GM21717 (cell line): Measurements from ENCODE around the gene ZMYND10.

Source experiments
- ATAC-seq: cut with Tn5 transposase; IDR thresholded peaks from one replicate; pipeline ENCODE4 v1.9.1; 2021; ENCODE audit warnings: mild to moderate bottlenecking, moderate library complexity; ENCODE audit not compliant: unreplicated experiment

Gene ZMYND10

GRCh38 chr3:50371133-50371685 lies 25.7 kb upstream of the ZMYND10 start:
- no peak for ATAC-seq

DNA sequence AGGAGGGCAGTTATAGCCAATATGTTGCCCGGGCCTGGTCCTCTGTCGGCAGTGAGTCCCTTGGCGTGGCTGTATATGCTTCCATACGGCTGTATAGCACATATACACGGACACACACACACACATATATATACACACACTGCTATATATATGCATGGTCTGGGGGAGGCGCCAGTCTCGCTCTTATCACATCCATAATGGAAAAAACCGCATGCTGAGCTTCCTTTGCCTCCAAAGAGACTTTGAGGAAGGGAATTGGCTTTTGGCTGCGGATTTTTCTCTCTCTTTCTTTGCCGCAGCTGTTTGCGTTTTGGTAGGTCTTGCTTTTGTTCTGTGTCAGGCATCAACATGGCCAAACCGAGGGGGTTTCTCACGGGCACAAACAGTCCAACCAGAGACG lies 25.1 kb upstream of the ZMYND10 start:
- ATAC-seq = no peak

DNA sequence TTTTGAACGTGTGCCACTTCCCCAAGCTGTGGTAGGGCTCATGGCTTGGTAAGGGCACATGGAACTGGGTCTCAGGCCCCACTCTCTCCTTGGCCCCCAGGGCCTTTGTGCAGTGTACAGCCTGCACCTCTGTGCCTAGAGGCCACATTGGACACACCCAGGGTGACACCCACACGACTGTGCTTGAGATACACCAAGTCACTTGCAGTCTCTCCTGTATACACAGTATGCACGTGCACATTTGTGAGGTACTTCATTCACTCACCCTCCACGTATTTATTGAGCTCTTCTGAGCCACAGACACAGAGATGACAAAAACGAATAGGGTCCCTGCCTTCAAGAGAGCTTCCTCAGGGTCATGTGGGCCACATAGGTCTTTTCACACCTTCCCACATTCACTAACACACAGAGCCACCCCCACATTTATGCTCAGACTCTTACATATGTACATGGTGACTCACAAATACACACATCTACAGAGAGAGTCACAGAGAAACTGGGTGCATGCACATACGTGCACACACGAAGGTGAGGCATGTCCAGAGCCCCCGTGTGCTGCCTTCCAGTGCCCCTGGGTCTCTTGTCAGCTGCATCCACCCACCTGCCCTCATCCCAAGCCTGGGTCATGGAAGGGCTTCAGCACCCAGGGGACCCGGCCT lies 23.6 kb upstream of the ZMYND10 start:
- ATAC-seq = no peak

DNA sequence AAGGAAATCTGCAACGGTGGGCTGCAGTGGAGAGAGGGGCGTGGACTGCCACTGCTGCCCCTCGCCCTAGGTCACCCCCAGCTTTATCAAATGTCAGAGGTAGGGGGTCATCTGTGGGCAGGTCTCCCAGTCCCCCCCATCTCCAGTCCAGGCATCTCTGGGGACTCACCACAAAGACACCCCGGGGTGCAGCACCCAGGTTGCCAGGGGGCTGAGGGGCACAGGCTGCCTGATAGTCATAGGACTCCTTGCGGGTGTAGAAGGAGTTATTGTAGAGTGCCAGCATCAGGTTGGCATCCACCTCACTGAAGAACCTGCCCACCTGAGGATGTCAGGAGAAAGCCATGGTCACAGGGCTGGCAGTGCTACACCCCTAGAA lies 20.3 kb upstream of the ZMYND10 start:
- no peak for ATAC-seq

DNA sequence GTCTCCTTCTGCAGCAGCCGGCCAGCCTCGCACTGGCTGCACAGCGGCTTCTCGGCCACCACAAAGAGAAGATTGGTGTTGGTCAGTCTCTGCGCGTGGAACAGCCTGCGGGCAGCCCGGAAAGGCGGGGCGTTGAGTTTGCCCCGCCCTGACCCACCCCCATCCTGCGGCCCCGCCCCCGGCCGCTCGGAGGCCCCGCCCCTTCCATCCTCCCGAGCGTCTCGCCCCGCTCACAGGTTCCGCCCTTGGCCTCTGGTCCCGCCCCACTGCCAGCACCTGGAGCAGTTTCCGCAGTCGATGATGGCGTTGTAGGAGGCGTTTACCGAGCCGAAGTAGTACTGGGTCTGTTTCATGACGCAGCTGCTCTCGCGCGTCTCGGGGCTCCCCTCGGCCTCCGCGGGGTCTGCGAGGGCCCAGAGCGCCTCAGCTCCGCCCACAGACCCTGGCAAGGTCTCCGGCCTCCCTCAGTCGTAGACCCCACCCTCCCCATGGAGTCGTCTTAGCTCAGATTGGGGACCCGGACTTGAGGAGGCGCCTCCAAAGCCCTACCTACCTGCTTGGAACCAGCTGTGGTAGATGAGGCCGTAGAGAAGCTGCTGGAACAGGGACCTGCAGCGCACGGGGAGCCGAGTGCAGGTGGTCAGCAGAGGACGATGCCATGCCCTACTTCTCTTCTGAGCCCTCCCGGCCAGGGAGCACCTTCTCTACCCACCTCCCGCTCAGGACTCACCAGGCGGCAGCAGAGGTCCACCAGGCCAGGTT lies 19.7 kb upstream of the ZMYND10 start:
- ATAC-seq = peak; percentile 86

- no peak for ATAC-seq
Observed at GRCh38 chr3:50364573-50365079, 19.1 kb upstream of the ZMYND10 start.

DNA sequence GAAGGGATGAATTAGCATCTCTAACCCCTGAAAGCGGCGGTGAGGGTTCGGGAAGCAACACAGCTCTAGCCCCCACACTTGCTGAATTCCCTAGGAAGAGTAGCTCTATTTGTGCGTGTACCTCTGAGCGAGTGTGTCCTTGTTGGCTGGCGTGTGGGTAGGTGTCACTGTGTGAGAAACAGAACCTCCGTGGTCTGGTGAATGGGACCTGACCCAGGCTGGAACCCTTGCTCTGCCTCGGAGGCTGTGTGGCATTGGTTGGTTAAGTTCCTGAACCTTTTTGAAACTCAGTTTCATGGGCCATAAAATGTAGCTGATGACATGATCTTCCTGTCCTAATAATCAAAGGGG lies 14.2 kb upstream of the ZMYND10 start:
- peak; percentile 15 for ATAC-seq

- ATAC-seq = peak; percentile 94
Observed at GRCh38 chr3:50358911-50359759, 13.6 kb upstream of the ZMYND10 start, which contains the start of gene TMEM115. TSS of gene TMEM115 (minus strand) at chr3:50359521. CDS start at chr3:50359063, 458 bp downstream.

DNA sequence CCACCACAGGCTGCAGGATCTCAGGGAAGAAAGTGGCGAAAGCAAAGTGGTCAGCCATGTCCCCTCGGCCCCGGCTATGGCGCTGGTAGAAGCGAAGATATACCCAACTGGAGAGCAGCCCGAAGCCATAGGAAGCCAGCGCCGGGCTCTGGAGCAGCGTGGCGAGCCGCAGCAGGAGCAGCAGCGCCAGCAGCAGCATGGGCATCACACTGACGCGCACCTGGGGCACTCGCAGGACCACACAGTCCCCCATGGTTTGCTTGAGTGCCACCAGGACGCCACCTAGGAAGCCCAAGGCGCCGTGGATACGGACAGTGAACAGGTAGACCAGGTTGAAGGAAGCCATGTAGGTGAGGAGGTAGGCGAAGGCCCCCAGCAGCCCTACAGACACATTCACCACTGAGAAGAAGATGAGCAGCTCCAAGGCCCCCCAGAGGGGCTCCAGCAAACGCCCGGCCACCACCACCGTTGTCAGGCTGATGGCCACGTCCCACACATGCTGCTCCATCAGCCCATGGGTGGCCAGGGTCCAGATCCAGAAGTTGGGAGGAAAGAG lies 12.9 kb upstream of the ZMYND10 start:
- no peak for ATAC-seq

- no peak for ATAC-seq
Observed at GRCh38 chr3:50357481-50357880, 11.9 kb upstream of the ZMYND10 start.

- ATAC-seq = no peak
Observed at GRCh38 chr3:50356553-50356952, 11.0 kb upstream of the ZMYND10 start.

GRCh38 chr3:50355829-50356552 lies 10.5 kb upstream of the ZMYND10 start:
- no peak for ATAC-seq

DNA sequence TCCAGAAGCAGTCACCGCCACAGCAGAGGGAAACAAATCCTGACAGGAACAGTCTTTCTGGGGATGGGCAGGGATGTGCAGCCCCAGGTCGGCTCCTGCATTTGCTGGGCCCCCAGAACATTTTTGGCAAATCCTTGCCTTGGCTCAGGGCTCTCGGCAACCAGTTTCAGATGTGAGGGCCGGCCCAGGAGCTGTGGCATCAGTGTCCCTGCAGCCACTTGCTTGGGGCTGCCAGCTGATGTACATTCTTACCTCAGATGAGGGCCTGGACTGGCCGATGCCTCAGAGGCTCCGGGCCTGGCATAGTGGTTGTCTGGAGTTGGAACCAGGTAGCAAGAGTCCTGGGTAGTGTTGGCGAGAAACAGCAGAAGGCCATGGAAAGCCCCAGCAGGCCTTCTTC lies 9.3 kb upstream of the ZMYND10 start:
- ATAC-seq = no peak

- no peak for ATAC-seq
Observed at GRCh38 chr3:50354186-50354764, 8.7 kb upstream of the ZMYND10 start.

DNA sequence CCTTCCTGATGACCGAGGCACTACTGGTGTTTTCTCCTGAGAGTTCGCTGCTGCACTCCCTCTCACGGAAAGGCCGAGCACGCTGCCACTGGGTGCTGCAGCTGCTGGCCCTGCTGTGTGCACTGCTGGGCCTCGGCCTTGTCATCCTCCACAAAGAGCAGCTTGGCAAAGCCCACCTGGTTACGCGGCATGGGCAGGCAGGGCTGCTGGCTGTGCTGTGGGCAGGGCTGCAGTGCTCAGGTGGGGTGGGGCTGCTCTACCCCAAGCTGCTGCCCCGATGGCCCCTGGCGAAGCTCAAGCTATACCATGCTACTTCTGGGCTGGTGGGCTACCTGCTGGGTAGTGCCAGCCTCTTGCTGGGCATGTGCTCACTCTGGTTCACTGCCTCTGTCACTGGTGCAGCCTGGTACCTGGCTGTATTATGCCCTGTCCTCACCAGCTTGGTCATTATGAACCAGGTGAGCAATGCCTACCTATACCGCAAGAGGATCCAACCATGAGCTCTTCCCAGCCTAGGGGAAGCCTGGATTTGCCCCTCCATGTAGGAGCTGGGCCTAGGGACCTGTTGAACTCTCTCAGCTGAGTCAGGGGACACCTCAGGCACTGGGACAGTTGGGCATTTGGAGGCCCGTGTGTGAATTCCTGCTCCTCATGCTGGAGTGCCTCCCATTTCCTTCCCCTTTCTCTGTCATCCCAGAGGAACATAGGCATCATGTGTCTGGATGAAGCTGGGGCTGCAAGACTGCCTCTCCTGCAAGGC lies 7.9 kb upstream of the ZMYND10 start:
- no peak for ATAC-seq

- no peak for ATAC-seq
Observed at GRCh38 chr3:50352781-50353180, 7.2 kb upstream of the ZMYND10 start.

GRCh38 chr3:50351323-50351697 lies 5.8 kb upstream of the ZMYND10 start:
- ATAC-seq = no peak

GRCh38 chr3:50350527-50351322 lies 5.2 kb upstream of the ZMYND10 start, which contains the start of the genes CYB561D2 and NPRL2:
TSS of gene CYB561D2 (plus strand) at chr3:50350862. CDS start at chr3:50351434, 572 bp downstream.
TSS of gene NPRL2 (minus strand) at chr3:50350775. CDS start at chr3:50350652, 123 bp downstream.
- ATAC-seq = peak; percentile 75
